ENCODE measurements around the gene GADD45B. TPM values are rescaled to one million over a fixed set of nuclear protein-coding genes. Genes with fewer than 3 reads are reported as not detected.

Gene GADD45B
- total RNA-seq, 1 experiment from 2014 or later, result 56.2 TPM

GRCh38 chr19:2433854-2434253, 42.1 kb upstream of the GADD45B start:
- CTCF ChIA-PET, result no interaction called here
- POLR2A ChIA-PET, result no interaction called here
- TF ChIP-seq TCF7L2 (IDR thresholded peaks at IDR 0.05; ENCODE audit: low read depth, low read length) (no peak), POLR2AphosphoS5 (IDR thresholded peaks at IDR 0.05; ENCODE audit: low read depth, low read length) (no peak), SIN3A (IDR thresholded peaks at IDR 0.05; ENCODE audit: borderline replicate concordance, insufficient read depth, low read depth, low read length) (no peak), CTCF (IDR thresholded peaks at IDR 0.05) (no peak), REST (IDR thresholded peaks at IDR 0.05; ENCODE audit: insufficient read depth in 1 of 2, low read depth in 2 of 2, low read length in 1 of 2) (no peak)
- H3K4me3 ChIP-seq (ENCODE audit: low read depth in 2 of 2, low read length in 2 of 2), result no peak overlapping the region
- H3K27ac ChIP-seq (ENCODE audit: low read length), result no peak overlapping the region
- H3K27me3 ChIP-seq (ENCODE audit: control insufficient read depth, insufficient read depth, low read length), result no peaks in the 10 kb centered on the region
- no peaks in the 10 kb centered on the region for H3K4me1 ChIP-seq (ENCODE audit: control insufficient read depth, insufficient read depth, low read length)
- H3K36me3 ChIP-seq (ENCODE audit: control insufficient read depth, insufficient read depth, low read length), result no peaks in the 10 kb centered on the region
- no peak for DNase-seq (ENCODE audit: low read depth, low spot score)
- ATAC-seq, result no peak
- in situ Hi-C loops (cut with HindIII; ENCODE audit: low pct_unique_long_range_greater_than_20kb, low sequenced_read_pairs) (no loop called here), intact Hi-C loops (cut with micrococcal nuclease; ENCODE audit: unreplicated experiment) (no loop called here)
- no peaks in the 10 kb centered on the region for H3K9me3 ChIP-seq (ENCODE audit: control insufficient read depth, insufficient read depth, low read depth, low read length)
- BruUV-seq (replicated peaks), result no TSS peak

GRCh38 chr19:2434267-2434666, 41.7 kb upstream of the GADD45B start:
- in situ Hi-C loops (cut with HindIII; ENCODE audit: low pct_unique_long_range_greater_than_20kb, low sequenced_read_pairs), result no loop called here
- H3K9me3 ChIP-seq (ENCODE audit: control insufficient read depth, insufficient read depth, low read depth, low read length), result no peaks in the 10 kb centered on the region
- CTCF ChIA-PET, result no interaction called here

More at GRCh38 chr19:2434267-2434666, 41.7 kb upstream of the GADD45B start:
- no peak overlapping the region for H3K4me3 ChIP-seq (ENCODE audit: low read depth in 2 of 2, low read length in 2 of 2)
- H3K27ac ChIP-seq (ENCODE audit: low read length), result no peak overlapping the region
- TSS peak; percentile 77 for BruUV-seq (replicated peaks)
- DNase-seq (ENCODE audit: low read depth, low spot score), result no peak
- no peak for ATAC-seq
- H3K4me1 ChIP-seq (ENCODE audit: control insufficient read depth, insufficient read depth, low read length), result no peaks in the 10 kb centered on the region
- H3K27me3 ChIP-seq (ENCODE audit: control insufficient read depth, insufficient read depth, low read length), result no peaks in the 10 kb centered on the region
- intact Hi-C loops (cut with micrococcal nuclease; ENCODE audit: unreplicated experiment), result no loop called here
- POLR2A ChIA-PET, result interaction anchor here (0.6 kb wide), 1 partner anchor 17 kb away, joined by 4 read pairs; no protein-coding TSS in a partner anchor
- TF ChIP-seq TCF7L2 (IDR thresholded peaks at IDR 0.05; ENCODE audit: low read depth, low read length) (no peak), REST (IDR thresholded peaks at IDR 0.05; ENCODE audit: insufficient read depth in 1 of 2, low read depth in 2 of 2, low read length in 1 of 2) (no peak), SIN3A (IDR thresholded peaks at IDR 0.05; ENCODE audit: borderline replicate concordance, insufficient read depth, low read depth, low read length) (no peak), CTCF (IDR thresholded peaks at IDR 0.05) (no peak), POLR2AphosphoS5 (IDR thresholded peaks at IDR 0.05; ENCODE audit: low read depth, low read length) (no peak)
- no peaks in the 10 kb centered on the region; the same call in 1 of the 2 replicates for H3K36me3 ChIP-seq (ENCODE audit: control insufficient read depth, insufficient read depth, low read length)

Data from Panc1 (cell line).